Calu3 (cell line): Measurements from ENCODE around the gene SYNPO. TPM values are rescaled to one million over a fixed set of nuclear protein-coding genes. Genes with fewer than 3 reads are reported as not detected.

ENCODE experiments used
- BruUV-seq: library from RNA; stranded (reverse); fragments of 400-500 nt; replicated peaks from 2 replicates; lab custom pipeline; 2021; lab: Mats Ljungman, UMichigan
- CTCF ChIA-PET: fragments of 300-600 bp; sonication (Branson Sonifier 250); formaldehyde crosslinking; loops from one replicate; lab custom pipeline; 2022; ENCODE audit warnings: antibody characterized with exemption; lab: Charles Lee
- DNase-seq: peaks from one replicate; pipeline ENCODE4 v3.0.0; 2022
- H3K27ac Mint-ChIP-seq: one replicate; pipeline ENCODE4 v1.8.0; 2022; ENCODE audit warnings: mixed read lengths; ENCODE audit not compliant: unreplicated experiment
- H3K27me3 Mint-ChIP-seq: one replicate; pipeline ENCODE4 v1.8.0; 2022; ENCODE audit warnings: mixed read lengths; ENCODE audit not compliant: unreplicated experiment
- H3K36me3 Mint-ChIP-seq: one replicate; pipeline ENCODE4 v1.8.0; 2022; ENCODE audit warnings: mild to moderate bottlenecking, moderate library complexity, mixed read lengths; ENCODE audit not compliant: insufficient read depth, unreplicated experiment
- H3K4me1 Mint-ChIP-seq: one replicate; pipeline ENCODE4 v1.8.0; 2022; ENCODE audit warnings: mild to moderate bottlenecking, low read depth, mixed read lengths; ENCODE audit not compliant: unreplicated experiment
- H3K4me3 Mint-ChIP-seq: one replicate; pipeline ENCODE4 v1.8.0; 2022; ENCODE audit warnings: mild to moderate bottlenecking, low read depth, moderate library complexity, mixed read lengths; ENCODE audit not compliant: unreplicated experiment
- H3K9me3 Mint-ChIP-seq: one replicate; pipeline ENCODE4 v1.8.0; 2022; ENCODE audit warnings: low read depth, mixed read lengths; ENCODE audit not compliant: unreplicated experiment
- intact Hi-C: fragments of 100-400 bp; cut with micrococcal nuclease; formaldehyde crosslinking; loops from one replicate; pipeline ENCODE4 v1.10.0; 2022; ENCODE audit not compliant: unreplicated experiment
- total RNA-seq: library from RNA; stranded (reverse); gene quantifications from 2 replicates; pipeline ENCODE4 v1.2.3, GENCODE V29; 2022
- TF ChIP-seq, protein P1 (sequence below): fragments of 200-600 bp; IDR thresholded peaks from one replicate; pipeline ENCODE4 v1.8.0; 2022; ENCODE audit warnings: antibody characterized with exemption; ENCODE audit not compliant: unreplicated experiment

Gene SYNPO
- total RNA-seq, 1 experiment from 2014 or later: 0.92 TPM

DNA sequence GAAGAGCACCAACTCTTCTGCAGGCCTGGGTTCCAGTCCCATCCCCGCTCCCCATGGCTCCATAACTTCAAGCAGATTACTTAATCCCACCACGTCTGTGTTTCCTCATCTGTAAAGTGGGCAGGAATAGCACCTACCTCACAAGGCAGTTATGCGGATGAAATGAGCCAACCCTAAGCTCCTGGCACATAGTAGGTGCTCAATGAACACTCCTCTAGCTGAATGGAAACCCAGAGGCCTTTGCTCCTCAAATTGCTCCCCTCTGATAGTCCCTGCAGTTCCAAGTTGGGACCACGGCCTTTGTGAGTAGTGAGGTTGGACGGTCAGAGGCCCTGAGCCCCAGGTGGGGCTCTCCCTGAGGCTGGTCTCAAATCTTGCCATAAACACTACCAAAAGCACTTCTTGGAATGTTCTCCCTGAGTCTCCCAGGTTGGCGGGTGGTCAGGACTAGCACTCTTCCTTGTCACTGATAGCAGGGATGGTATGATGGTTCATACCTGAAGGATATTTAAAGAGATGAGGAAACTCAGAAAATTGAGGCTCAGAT, 35.5 kb upstream of the SYNPO start:
- no peak overlapping the region for H3K4me3 Mint-ChIP-seq
- peaks cover 15% of the 10 kb centered on the region for H3K27me3 Mint-ChIP-seq
- no peaks in the 10 kb centered on the region for H3K9me3 Mint-ChIP-seq
- CTCF ChIA-PET: no interaction called here
- intact Hi-C loops: no loop called here
- H3K36me3 Mint-ChIP-seq: peaks cover 4% of the 10 kb centered on the region
- TF ChIP-seq, protein P1, sequence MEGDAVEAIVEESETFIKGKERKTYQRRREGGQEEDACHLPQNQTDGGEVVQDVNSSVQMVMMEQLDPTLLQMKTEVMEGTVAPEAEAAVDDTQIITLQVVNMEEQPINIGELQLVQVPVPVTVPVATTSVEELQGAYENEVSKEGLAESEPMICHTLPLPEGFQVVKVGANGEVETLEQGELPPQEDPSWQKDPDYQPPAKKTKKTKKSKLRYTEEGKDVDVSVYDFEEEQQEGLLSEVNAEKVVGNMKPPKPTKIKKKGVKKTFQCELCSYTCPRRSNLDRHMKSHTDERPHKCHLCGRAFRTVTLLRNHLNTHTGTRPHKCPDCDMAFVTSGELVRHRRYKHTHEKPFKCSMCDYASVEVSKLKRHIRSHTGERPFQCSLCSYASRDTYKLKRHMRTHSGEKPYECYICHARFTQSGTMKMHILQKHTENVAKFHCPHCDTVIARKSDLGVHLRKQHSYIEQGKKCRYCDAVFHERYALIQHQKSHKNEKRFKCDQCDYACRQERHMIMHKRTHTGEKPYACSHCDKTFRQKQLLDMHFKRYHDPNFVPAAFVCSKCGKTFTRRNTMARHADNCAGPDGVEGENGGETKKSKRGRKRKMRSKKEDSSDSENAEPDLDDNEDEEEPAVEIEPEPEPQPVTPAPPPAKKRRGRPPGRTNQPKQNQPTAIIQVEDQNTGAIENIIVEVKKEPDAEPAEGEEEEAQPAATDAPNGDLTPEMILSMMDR: no peak
- no TSS peak for BruUV-seq
- no peak for DNase-seq
- H3K4me1 Mint-ChIP-seq: peaks cover 12% of the 10 kb centered on the region
- no peak overlapping the region for H3K27ac Mint-ChIP-seq

GRCh38 chr5:150605546-150605945, 34.9 kb upstream of the SYNPO start:
- no peak overlapping the region for H3K27ac Mint-ChIP-seq
- no peaks in the 10 kb centered on the region for H3K36me3 Mint-ChIP-seq
- peaks cover 15% of the 10 kb centered on the region for H3K27me3 Mint-ChIP-seq
- BruUV-seq: no TSS peak
- no peak overlapping the region for H3K4me3 Mint-ChIP-seq
- TF ChIP-seq, protein P1: no peak
- CTCF ChIA-PET: no interaction called here
- no peaks in the 10 kb centered on the region for H3K9me3 Mint-ChIP-seq
- DNase-seq: no peak
- intact Hi-C loops: no loop called here
- H3K4me1 Mint-ChIP-seq: peaks cover 8% of the 10 kb centered on the region

DNA sequence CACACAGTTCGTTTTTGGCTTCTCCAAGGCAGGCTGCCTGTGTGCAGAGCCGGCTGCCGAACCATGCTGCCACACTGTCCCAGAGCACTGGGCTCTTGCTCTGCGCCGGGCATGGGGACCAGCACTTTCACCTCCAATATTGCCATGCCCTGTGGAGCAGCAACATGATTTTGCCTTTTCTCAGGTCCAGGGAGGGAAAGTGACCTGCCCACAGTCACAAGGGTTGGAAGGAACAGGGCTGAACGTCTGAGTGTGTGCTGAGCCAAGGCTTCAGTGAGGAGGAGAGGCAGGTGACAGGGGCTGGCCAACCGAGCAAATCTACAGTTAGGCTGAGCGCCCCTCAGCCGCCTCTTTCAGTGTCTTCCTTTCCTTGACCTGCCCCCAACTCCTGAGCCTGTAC, 34.0 kb upstream of the SYNPO start:
- no peak for DNase-seq
- TF ChIP-seq, protein P1: no peak
- no TSS peak for BruUV-seq
- H3K4me1 Mint-ChIP-seq: peaks cover 8% of the 10 kb centered on the region
- no peak overlapping the region for H3K27ac Mint-ChIP-seq
- H3K4me3 Mint-ChIP-seq: no peak overlapping the region
- CTCF ChIA-PET: no interaction called here
- no peaks in the 10 kb centered on the region for H3K36me3 Mint-ChIP-seq
- H3K27me3 Mint-ChIP-seq: peaks cover 15% of the 10 kb centered on the region
- H3K9me3 Mint-ChIP-seq: no peaks in the 10 kb centered on the region
- intact Hi-C loops: no loop called here

- intact Hi-C loops: no loop called here
- peaks cover 15% of the 10 kb centered on the region for H3K27me3 Mint-ChIP-seq
- no peak overlapping the region for H3K4me3 Mint-ChIP-seq
- CTCF ChIA-PET: no interaction called here
- H3K27ac Mint-ChIP-seq: no peak overlapping the region
- no peak for DNase-seq
- peaks cover 11% of the 10 kb centered on the region for H3K4me1 Mint-ChIP-seq
- no TSS peak for BruUV-seq
- H3K36me3 Mint-ChIP-seq: no peaks in the 10 kb centered on the region
- H3K9me3 Mint-ChIP-seq: no peaks in the 10 kb centered on the region
- TF ChIP-seq, protein P1: no peak
These were observed 33.4 kb upstream of the SYNPO start for GRCh38 chr5:150607105-150607504.
